AG20443 (cell line): ENCODE measurements around the gene NTNG2.

Experiments
- DNase-seq: peaks from one replicate; pipeline ENCODE4 v3.0.0; 2012; ENCODE audit warnings: low spot score, mixed read lengths

The NTNG2 gene

DNA sequence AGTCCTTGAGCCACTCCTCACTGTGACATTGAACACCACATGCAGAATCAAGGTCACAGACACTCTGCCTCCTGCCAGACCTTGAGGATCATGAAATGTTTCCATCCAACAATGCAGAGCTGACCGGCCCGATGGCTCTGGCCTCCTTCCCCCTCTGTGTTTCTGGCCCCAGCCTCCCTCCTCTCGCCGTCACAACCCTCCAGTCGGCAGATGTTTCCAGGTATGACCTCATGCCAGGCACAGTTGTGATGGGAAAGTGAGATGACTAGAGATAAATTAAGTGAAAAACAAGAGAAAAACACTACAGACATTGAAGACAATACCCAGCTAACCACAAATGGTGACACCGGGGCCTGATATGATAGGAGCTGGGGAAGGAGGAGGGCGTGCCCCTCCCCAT lies 9.8 kb downstream of the NTNG2 start:
- DNase-seq: no peak

DNA sequence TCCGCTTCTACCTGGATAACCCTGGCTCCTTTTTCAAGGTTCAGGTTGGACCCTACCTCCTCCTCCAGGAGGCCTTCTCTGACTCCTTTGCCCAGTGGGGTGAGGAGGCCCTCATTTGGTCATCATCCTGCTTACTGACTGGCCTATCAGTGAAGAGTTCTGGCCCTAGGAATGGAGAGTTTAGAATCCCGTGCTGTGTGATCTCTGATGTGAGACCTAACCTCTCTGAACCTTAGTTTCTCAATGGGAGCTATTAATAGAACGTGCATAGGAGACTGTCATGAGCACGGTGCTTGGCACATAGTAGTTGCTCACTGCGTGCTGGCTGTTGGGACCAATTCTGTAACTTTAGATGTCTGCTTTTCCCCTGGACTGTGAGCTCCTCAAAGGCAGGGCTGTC lies 10.3 kb downstream of the NTNG2 start:
- DNase-seq: no peak

DNA sequence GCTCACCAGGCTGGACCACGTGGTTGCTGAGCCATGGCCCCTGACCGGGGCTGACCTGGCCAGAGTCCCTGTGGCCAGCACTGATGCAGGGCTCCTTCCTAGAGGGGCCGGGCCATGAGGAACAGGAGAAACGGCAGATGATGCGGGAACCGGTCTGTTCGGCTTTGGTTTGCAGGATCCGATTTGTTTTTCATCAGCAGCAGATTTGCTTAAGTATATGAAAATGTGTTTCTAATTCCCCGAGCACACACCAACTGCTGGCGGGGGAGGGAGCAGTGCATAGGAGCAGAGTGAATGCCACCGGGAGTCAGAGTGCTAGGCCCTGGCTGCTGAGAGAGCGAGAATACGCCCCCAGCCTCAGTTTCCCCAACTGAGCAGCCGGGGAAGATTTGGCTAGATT lies 13.6 kb downstream of the NTNG2 start:
- no peak for DNase-seq

DNA sequence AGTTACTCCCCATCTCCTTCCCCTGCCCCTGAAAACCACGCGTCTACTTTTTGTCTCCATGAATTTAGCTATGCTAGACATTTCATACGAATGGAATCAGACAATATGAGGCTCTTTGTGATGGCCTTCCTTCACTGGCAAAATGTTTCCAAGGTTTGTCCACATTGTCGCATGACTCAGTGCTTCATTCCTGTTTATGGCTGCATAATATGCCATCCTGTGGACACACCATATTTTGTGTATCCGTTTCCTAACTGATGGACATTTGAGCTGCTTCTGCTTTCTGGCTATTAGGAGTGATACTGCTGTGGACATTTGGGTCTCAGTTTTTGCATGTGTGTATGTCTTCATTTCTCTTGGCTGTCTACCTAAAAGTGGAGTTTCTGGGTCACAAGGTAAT lies 14.5 kb downstream of the NTNG2 start:
- DNase-seq: no peak

DNA sequence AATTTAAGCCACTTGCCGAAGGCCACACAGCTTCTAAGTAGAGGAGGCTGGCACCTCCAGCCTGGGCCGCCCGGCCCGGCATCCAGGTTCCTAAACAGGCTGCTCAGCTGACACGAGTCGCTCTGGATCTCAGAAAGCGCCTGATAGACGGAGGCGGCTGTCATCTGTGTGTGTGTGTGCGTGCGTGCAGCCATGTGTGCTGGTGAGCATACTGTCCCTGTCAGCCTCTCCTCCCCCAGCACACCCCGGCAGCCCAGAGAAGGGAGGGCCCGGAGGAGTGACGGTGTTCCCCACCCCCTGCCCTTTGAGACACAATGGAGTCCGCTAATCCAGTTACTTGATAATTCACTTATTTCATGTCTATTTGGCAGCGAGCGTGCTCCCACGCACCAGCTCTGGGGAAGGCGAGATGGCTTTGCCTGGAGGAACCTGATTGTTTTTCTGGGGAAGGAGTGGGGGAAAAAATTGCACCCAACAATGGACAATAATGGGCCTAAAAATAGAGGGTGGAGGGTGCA lies 20.0 kb downstream of the NTNG2 start:
- DNase-seq: peak; percentile 50

DNA sequence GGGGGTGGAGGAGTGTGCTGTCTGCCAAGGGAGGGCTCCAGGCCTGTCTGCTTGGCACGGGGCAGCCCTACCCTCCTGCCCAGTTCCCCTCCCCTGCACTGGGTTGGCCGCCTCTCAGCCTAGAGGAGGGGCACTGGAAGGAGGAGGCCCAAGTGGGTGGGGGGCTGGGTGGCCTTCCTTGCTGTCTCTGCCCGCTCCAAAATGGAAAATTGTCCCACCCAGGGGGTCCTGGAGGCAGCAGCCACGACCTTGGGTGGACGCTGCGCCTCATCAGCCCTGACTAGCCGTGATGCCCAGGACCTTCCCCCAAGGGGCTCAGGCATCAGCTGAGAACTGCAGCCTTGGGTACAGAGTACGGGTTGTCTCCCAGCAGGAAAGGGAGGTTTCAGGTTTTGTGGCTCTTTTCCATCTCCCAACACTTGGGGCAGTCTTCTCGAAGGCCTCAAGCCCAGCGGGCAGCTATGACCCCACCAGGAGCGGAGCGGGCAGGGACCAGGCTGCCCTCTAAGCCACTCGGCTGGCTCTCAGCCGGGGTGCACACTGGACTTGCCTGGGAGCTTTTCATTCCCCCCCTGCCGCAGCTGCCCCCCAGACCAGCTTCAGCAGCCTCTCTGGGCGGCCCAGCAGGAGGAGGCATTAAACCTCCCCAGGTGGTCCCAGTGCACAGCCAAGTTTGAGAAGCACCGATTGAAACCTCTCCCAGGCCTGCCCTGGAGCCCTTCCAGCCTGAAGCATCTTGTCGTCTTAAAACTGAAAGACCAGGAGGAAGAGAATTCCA lies 20.6 kb downstream of the NTNG2 start:
- DNase-seq: no peak

DNA sequence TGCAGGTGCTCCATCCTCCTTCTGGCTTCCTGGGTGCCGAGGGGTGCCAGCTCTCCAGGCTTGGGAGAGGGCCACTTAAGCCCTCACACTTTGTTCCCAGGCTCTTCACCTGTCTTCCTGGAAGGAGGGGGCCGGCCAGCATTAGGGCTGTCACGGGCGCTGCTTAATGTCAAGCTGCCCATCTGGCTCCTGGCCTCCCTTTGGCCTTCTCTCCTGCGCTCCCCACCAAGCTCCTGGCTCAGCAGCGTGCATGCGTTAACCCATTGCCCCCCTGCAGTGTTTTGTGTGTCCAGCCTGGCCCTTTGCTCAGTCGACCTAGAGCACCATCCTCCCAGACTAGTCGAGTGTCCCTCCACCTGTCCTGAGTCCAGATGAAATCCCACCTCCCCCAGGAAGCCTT lies 21.3 kb downstream of the NTNG2 start:
- DNase-seq: no peak

DNA sequence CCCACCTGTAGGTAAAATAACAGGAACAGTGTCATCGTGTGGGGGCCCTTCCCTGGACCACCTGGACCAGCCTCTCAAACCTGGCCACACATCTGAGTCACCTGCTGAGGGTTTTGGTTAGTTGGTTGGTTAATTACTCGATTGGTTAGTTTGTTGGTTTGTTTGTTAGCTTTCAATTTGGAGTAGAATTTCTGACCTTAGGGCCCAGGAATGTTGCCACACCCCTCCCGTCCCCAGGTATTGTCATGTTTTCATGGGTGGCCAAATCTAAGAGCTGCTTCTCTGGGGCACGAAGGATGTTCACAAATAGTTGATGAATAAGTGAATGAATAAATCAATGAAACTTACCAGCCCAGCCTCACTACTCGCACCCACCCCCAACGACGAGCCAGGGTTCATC lies 21.9 kb downstream of the NTNG2 start:
- DNase-seq: no peak

DNA sequence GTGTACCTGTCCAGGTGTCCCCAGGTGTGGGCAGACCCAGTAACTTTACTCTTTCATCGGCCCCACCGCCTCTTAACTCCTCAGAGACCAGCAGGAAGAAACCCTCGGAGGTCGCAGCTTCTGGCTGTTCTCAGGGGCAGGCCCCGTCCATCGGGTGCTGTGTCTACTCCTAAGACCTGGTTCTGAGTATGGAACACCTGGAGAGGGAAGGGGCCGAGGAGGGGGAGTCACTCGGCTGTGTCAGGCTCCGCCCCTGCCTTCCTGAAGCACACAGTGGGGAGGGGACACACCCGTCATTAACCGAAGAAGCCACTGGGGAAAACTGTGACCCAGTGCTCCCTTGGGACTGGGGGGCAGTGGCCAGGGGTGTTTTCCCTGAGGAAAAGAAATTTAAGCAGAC lies 22.3 kb downstream of the NTNG2 start:
- no peak for DNase-seq

DNA sequence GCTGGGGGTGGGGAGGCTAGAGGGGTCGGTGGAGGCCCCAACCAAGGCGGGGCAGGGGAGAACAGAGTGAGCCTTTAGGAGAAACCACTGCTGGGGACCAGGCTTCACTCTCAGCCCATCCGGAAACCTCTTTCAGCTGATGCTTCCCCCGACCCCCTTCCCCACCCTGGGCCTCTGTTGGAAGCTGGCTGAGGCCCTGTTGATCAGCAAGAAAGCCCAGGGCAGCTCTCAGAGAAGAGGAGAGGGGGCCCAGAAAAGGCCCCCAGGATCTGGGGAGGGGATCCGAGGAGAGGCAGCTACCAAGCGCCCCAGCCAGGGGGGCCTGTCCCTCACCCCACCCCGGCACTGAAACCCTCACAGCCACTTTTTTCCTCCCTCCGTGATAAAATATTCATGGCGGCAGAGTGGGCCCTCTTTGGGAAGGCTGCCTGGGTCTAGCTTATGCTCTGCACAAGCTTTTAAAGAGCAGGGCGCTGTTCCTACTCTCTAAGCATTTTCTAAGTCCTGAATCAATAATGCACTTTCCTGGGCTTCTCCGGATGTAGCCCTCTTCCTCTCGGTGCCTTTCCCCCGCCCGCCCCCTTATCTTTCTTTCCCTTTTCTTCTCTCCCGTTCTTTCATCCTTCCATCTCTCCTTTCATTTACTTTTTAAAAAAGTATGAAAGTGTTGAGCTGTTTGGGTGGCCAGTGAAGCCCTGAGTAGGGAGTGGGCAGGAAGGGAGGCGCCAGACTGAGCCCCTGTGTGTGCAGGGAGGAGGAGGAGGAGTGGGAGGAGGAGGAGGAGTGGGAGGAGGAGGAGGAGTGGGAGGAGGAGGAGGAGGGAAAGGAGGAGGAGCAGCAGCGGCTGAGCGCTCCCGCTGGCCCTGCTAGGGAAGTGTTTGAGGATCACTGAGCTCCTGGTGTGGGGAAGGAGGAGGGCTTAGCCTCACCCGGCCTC lies 23.5 kb downstream of the NTNG2 start:
- DNase-seq: peak; percentile 41

DNA sequence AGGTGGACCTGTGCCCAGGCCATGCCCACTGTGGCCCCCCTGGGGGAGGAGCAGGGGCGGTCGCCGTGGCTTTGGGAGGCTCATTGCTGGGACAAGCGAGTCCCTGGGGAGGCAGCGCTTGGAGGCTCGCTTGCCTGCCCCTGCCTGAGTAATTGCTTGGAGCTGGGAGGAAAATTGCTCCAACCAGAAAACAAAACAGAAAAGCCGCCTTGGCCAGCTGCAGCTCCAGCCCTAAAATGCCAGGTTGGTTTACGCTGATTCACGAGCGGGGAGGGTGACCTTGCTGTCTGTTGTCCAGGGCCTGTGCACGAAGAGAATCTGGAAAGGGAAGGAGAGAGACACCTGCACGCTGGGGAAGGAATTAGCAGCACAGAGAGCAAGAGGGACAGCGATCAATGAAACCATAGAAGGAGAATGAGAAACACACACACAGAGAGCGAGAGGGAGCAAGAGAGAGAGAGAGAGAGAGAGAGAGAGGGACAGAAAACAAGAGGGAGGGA lies 25.3 kb downstream of the NTNG2 start:
- DNase-seq: no peak

DNA sequence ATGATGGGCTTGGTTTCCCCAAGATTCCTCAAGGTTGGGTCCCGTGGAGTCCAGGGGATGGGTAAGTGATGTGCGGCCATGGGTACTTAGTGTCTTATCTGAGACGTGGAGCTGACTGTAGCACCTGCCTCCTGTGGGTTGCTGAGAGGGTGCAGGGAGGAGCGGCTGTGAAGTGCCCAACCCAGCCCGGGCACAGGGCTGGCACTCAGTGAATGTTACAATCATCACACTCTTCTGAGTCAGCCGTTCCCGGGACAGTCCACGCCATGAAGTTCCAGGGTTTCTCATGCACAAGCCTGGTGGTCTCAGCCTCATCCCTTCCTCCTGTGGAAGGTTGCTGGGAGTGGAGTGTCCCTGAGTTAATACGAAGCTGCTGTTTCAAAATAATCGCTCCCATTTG lies 29.1 kb downstream of the NTNG2 start:
- DNase-seq: no peak

DNA sequence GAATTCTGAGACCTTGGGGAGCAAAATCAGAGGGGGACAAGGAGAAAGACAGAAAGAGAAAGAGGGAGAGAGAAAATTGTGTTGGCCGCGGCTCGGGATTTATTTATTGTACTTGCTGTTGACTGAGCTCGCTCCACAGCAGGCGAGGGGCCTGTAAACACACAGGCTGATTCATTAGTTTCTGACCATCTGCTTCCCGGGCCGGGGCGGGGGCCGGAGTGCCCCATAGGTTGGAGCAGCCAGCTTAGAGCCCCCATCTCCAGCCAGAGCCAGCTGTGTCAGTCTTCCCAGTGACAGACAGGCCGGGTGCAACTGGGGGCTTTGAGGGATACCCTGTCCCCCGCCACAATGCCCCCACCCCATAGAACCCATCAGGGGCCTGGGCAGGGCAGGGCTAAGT lies 30.9 kb downstream of the NTNG2 start:
- DNase-seq: no peak

DNA sequence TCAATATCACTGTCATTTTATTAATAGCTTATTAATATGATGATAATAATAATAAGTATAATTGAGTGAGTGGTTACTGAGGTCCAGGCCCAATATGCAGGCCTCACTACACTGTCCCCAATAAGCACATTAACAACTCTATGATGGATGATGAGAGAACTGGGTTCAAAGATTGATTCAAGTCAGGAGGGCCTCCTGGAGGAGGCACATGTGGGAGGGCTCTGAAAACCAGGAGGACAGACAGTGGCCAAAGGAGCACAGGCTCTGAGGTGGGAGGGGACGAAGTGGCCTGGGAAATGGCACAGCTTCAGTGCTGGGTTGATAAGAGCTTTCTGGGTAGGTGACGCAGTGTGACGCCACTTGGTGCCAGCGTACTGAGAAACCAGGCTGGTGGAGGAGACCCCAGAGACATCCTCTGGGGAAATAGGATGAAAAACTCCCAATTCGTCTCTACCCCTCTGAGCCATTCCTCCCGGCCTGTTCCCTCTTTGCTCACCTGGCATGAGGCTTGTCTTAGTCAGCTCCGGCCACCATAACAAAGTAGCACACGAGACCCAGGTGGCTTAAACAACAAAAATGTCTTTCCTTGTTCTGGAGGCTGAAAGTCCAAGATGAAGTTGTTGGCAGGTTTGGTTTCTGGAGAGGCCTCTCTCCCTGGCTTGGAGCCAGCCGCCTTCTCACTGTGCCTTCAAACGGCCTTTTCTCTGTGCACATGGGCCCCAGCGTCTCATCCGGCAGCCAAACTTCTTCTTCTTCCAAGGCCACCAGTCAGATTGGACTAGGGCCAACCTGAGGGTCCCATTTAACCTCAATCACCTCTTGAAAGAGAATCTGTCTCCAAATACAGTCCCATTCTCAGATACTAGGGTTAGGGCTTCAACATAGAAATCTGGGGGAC lies 31.6 kb downstream of the NTNG2 start:
- DNase-seq: no peak

DNA sequence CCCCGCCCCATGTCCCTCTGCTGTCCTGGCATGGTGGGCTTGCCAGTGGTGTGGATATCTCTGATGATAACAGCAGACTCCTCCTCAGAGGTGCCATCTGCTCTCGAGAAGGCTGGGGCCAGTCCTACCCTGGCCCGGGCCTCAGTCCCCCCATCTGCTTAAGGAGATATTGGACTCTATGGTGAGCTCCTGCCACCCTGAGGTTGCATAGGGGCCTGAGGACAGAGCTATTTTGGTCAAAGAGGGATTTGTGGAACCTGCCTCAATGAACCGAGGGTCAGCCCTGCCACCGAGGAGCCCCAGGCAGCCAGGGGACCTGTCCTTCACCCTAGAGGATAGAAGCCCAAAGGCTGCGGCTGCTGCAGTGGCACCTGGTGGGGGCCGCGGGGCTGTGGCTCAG lies 32.6 kb downstream of the NTNG2 start:
- no peak for DNase-seq

DNA sequence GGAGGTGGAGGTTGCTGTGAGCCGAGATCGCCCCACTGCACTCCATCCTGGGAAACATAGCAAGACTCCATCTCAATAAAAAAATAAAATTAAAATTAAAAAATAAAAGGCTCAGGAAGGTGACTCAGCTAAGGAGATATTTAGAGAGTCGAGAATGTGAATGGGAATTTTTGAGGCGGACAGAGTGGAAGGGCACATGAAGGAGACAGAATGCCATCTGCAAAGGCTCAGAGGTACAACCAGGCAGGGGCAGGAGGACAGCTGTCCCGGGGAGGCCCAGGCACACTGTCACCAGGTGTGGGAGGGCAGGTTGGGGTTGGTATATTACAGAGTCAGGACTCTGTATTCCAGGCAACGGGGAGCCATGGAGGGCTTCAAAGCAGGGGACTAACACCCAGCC lies 35.5 kb downstream of the NTNG2 start:
- no peak for DNase-seq

DNA sequence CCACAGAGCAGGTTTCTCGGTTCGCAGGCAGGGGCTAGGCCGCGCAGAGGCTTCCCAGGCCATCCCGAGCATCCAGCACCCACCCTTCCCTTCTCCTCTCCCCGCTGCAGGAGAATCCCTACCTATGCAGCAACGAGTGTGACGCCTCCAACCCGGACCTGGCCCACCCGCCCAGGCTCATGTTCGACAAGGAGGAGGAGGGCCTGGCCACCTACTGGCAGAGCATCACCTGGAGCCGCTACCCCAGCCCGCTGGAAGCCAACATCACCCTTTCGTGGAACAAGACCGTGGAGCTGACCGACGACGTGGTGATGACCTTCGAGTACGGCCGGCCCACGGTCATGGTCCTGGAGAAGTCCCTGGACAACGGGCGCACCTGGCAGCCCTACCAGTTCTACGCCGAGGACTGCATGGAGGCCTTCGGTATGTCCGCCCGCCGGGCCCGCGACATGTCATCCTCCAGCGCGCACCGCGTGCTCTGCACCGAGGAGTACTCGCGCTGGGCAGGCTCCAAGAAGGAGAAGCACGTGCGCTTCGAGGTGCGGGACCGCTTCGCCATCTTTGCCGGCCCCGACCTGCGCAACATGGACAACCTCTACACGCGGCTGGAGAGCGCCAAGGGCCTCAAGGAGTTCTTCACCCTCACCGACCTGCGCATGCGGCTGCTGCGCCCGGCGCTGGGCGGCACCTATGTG lies 36.1 kb downstream of the NTNG2 start:
- no peak for DNase-seq

DNA sequence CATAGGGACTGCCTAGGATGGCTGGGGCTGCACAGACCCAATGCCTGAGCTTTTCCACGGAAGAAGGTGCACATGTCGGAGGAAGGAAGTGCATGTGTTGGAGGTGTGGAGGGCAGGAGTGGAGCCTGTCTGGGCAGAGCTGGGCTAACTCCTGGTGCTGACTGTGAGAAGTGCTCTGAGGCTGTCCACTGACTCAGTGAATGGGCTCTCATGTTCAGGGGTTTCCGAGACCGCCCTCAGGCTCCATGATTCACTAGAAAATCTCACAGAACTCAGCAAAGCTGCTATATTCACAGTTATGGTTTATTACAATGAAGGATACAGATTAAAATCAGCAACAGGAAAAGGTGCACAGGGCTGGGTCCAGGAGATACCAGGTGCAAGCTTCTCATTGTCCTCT lies 37.2 kb downstream of the NTNG2 start:
- DNase-seq: no peak

DNA sequence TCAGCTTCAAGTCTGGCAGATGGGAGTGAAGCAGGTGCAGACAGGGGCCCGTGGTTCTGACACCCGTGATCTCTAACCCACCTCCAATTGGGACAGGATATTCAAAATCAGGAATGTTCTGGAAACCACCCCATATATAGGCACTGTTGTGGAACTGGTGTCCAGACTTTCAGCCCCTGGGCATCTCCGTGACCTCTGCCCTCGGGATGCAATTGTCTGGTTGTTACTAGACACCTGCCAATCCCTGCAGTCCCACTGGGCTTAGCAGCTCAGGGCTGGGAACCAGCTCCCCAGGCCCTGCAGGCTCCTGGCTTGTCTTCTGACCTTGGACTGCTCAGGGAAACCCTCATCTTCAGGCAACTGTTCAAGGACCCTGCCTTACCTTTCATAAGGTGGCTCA lies 38.8 kb downstream of the NTNG2 start:
- no peak for DNase-seq

DNA sequence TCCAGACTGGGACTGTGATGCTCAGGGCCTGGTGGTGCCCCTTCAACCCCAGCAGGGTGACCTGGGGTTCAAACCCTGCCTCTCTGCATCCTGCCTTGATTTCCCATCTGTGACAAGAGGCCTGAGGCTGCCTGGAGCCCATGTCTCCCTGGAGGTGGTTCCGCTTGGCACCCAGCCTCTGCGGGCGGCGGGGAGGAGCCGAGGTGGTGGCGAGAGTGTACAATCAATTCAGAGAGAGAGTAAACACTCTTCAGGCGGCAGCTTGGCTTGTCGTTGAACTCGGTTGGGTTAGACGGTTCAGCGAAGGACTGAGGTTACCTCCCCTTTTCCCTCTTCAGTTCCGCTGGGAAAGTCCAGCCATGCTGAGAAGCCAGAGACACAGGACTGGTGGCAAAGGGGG lies 39.3 kb downstream of the NTNG2 start:
- DNase-seq: no peak
